PC-3 (cell line): ENCODE results near the gene CEBPE. TPM values are rescaled to one million over a fixed set of nuclear protein-coding genes. Genes with fewer than 3 reads are reported as not detected.

Source experiments
- ATAC-seq: fragments of 200-7000 bp; cut with Tn5 transposase; 2 replicates; pipeline ENCODE4 v1.9.1; 2020; ENCODE audit warnings: mild to moderate bottlenecking, moderate library complexity
- Bru-seq: library from RNA; stranded (reverse); fragments of 400-500 nt; gene quantifications from one replicate; lab custom pipeline; 2021; lab: Mats Ljungman, UMichigan
- BruChase-seq, 2 experiments: library from RNA; stranded (reverse); fragments of 400-500 nt; gene quantifications; one replicate each; lab custom pipeline; 2021; lab: Mats Ljungman, UMichigan
- BruUV-seq: library from RNA; stranded (reverse); fragments of 400-500 nt; replicated peaks from 2 replicates; lab custom pipeline; 2021; lab: Mats Ljungman, UMichigan
- CTCF ChIA-PET: fragments of 300-600 bp; sonication (Branson Sonifier 250); formaldehyde crosslinking; loops from one replicate; lab custom pipeline; 2022; ENCODE audit warnings: antibody characterized with exemption; lab: Charles Lee
- POLR2A ChIA-PET: fragments of 300-600 bp; sonication (Branson Sonifier 250); formaldehyde crosslinking; loops from one replicate; lab custom pipeline; 2022; ENCODE audit warnings: antibody characterized with exemption; ENCODE audit not compliant: unreplicated experiment; lab: Charles Lee
- DNase-seq: peaks from one replicate; pipeline ENCODE4 v3.0.0-alpha.2; 2015
- H2AFZ ChIP-seq: fragments of 300-600 bp; sonication (generic); 2 replicates; pipeline ENCODE4 v1.6.0; 2016; ENCODE audit warnings: antibody characterized with exemption, low read length
- H3F3A ChIP-seq: fragments of 300-600 bp; sonication (generic); one replicate; pipeline ENCODE4 v1.6.0; 2017; ENCODE audit warnings: antibody characterized with exemption, low read length, control low read depth, mild to moderate bottlenecking; ENCODE audit not compliant: unreplicated experiment
- H3K27ac ChIP-seq: fragments of 300-600 bp; sonication (generic); 2 replicates; pipeline ENCODE4 v1.5.1; 2016; ENCODE audit warnings: mild to moderate bottlenecking, low read length
- H3K27me3 ChIP-seq: fragments of 300-600 bp; sonication (generic); 2 replicates; pipeline ENCODE4 v1.6.1; 2016; ENCODE audit warnings: low read length, mixed read lengths
- H3K36me3 ChIP-seq: fragments of 300-600 bp; sonication (generic); 2 replicates; pipeline ENCODE4 v1.6.1; 2016; ENCODE audit warnings: low read depth, mixed run types, low read length, mixed read lengths
- H3K4me1 ChIP-seq: fragments of 300-600 bp; sonication (generic); 2 replicates; pipeline ENCODE4 v1.5.1; 2016; ENCODE audit warnings: low read length; ENCODE audit not compliant: insufficient read depth
- H3K4me2 ChIP-seq: fragments of 300-600 bp; sonication (generic); 2 replicates; pipeline ENCODE4 v1.6.0; 2016; ENCODE audit warnings: low read length
- H3K4me3 ChIP-seq: fragments of 300-600 bp; sonication (generic); 2 replicates; pipeline ENCODE4 v1.5.1; 2016; ENCODE audit warnings: mild to moderate bottlenecking, low read length, mixed read lengths
- H3K79me2 ChIP-seq: fragments of 300-600 bp; sonication (generic); 2 replicates; pipeline ENCODE4 v1.6.1; 2017; ENCODE audit warnings: low read length, mixed read lengths
- H3K9ac ChIP-seq: fragments of 300-600 bp; sonication (generic); 2 replicates; pipeline ENCODE4 v1.6.0; 2016; ENCODE audit warnings: mild to moderate bottlenecking, low read length
- H3K9me2 ChIP-seq: fragments of 300-600 bp; sonication (generic); replicated peaks from 2 replicates; pipeline ENCODE4 v1.6.1; 2016; ENCODE audit warnings: mixed run types, low read length, mixed read lengths
- H3K9me3 ChIP-seq: fragments of 300-600 bp; sonication (generic); 2 replicates; pipeline ENCODE4 v1.6.1; 2016; ENCODE audit warnings: low read length, mixed read lengths
- H4K20me1 ChIP-seq: fragments of 300-600 bp; sonication (generic); 2 replicates; pipeline ENCODE4 v1.6.1; 2016; ENCODE audit warnings: low read length, mixed read lengths
- CTCF ChIP-seq: fragments of 300-600 bp; sonication (generic); conservative IDR thresholded peaks from 2 replicates; pipeline ENCODE4 v1.5.1; 2017; ENCODE audit warnings: antibody characterized with exemption, low read depth, mild to moderate bottlenecking, low read length
- EZH2 ChIP-seq: fragments of 300-600 bp; sonication (generic); IDR thresholded peaks from one replicate; pipeline ENCODE4 v1.6.1; 2017; ENCODE audit warnings: antibody characterized with exemption, mild to moderate bottlenecking, low read length; ENCODE audit not compliant: unreplicated experiment
- EZH2phosphoT487 ChIP-seq: fragments of 300-600 bp; sonication (generic); IDR thresholded peaks from 2 replicates; pipeline ENCODE4 v1.6.1; 2018; ENCODE audit warnings: mild to moderate bottlenecking, antibody characterized with exemption, low read length, borderline replicate concordance
- intact Hi-C: fragments of 100-400 bp; cut with micrococcal nuclease; formaldehyde crosslinking; loops from 2 replicates; pipeline ENCODE4 v1.9.0; 2023
- long read RNA-seq: library from polyadenylated mRNA; unstranded; transcript quantifications from one replicate; pipeline ENCODE4 v2.0.0, GENCODE V29; 2021; ENCODE audit not compliant: unreplicated experiment
- total RNA-seq: library from RNA; depleted of rRNA; stranded (reverse); fragments of >200 nt; gene quantifications from 2 replicates; pipeline ENCODE4 v1.2.3, GENCODE V29; 2014; rRNA removed

The CEBPE gene
- total RNA-seq, result not detected in 2 replicates
- not detected for Bru-seq, nascent RNA
- not detected for BruChase-seq, experiment 1, labeled RNA remaining after a 6-hour chase
- not detected for BruChase-seq, experiment 2, labeled RNA remaining after a 2-hour chase
- long read RNA-seq, result 0 reads

GRCh38 chr14:23118506-23119362, at the start of gene CEBPE:
Gene CEBPE, minus strand, starts transcription at chr14:23119255. Its CDS starts 164 bp downstream, at chr14:23119091.
- POLR2A ChIA-PET, result no interaction called here

DNA sequence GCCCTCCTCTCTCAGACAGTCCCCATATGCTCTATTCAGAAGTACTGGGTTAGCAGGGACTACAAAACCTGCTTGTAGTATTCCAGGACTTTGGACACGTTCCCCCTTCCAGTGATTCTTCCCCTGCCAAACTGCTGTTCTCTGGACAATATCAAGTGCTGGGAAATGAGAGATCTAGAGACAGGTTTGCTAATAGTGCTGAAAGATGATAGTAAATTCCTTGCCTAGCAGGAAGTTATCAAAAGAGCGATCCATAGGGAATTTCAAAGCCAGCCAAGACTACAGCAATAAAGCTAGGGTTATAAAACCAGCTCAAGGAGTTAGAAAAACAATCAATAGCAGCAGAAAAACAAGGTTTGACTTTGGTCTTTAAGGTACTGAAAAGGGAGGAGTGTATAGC, 49.2 kb upstream of the CEBPE start:
- no peaks in the 10 kb centered on the region for H3K36me3 ChIP-seq
- ChIA-PET CTCF (no interaction called here), POLR2A (no interaction called here)
- H3K27ac ChIP-seq, result no peak overlapping the region
- DNase-seq (no peak), ATAC-seq (no peak)
- H2AFZ ChIP-seq, result no peak overlapping the region
- intact Hi-C loops, result no loop called here
- H3K9me2 ChIP-seq, result no peaks in the 10 kb centered on the region
- no TSS peak for BruUV-seq
- H3K4me1 ChIP-seq, result no peaks in the 10 kb centered on the region
- H3K4me3 ChIP-seq, result no peak overlapping the region
- no peak overlapping the region for H3K4me2 ChIP-seq
- no peak for TF ChIP-seq EZH2
- TF ChIP-seq CTCF, result no peak
- TF ChIP-seq EZH2phosphoT487, result no peak
- no peaks in the 10 kb centered on the region for H4K20me1 ChIP-seq
- H3K9me3 ChIP-seq, result no peaks in the 10 kb centered on the region
- H3K9ac ChIP-seq, result no peak overlapping the region
- 0 out of 2 replicates have a peak, but pooled peaks cover 15% of the 10 kb centered on the region for H3K27me3 ChIP-seq
- no peaks in the 10 kb centered on the region for H3K79me2 ChIP-seq
- no peaks in the 10 kb centered on the region for H3F3A ChIP-seq

More at GRCh38 chr14:23118506-23119362, at the start of gene CEBPE:
- Histone ChIP-seq H3K9me3 (no peaks in the 10 kb centered on the region), H3K27ac (no peak within 1 kb of the TSS), H2AFZ (no peak within 1 kb of the TSS), H3K4me3 (no peak within 1 kb of the TSS), H3K4me2 (no peak within 1 kb of the TSS), H4K20me1 (no peaks in the 10 kb centered on the region), H3K27me3 (no peaks in the 10 kb centered on the region), H3F3A (no peaks in the 10 kb centered on the region), H3K9ac (no peak within 1 kb of the TSS), H3K4me1 (peaks cover 35% of the 10 kb centered on the region), H3K36me3 (no peaks in the 10 kb centered on the region), H3K9me2 (no peaks in the 10 kb centered on the region), H3K79me2 (no peaks in the 10 kb centered on the region)
- CTCF ChIA-PET, result no interaction called here
- no peak for DNase-seq
- intact Hi-C loops, result no loop called here
- ATAC-seq, result no peak
- no TSS peak for BruUV-seq
- no peak for TF ChIP-seq EZH2
- TF ChIP-seq CTCF, result no peak
- TF ChIP-seq EZH2phosphoT487, result no peak
